22Rv1 (cell line): ENCODE data around the gene BAHD1.

ENCODE experiments used
- ZFX ChIP-seq: fragments of 450-650 bp; IDR thresholded peaks from 2 replicates; pipeline ENCODE4 v1.6.1; 2017; ENCODE audit warnings: antibody characterized with exemption, borderline replicate concordance
- TF ChIP-seq, protein P1 (sequence below): fragments of 450-650 bp; IDR thresholded peaks from 2 replicates; pipeline ENCODE4 v1.5.1; 2017; ENCODE audit warnings: mild to moderate bottlenecking

DNA sequence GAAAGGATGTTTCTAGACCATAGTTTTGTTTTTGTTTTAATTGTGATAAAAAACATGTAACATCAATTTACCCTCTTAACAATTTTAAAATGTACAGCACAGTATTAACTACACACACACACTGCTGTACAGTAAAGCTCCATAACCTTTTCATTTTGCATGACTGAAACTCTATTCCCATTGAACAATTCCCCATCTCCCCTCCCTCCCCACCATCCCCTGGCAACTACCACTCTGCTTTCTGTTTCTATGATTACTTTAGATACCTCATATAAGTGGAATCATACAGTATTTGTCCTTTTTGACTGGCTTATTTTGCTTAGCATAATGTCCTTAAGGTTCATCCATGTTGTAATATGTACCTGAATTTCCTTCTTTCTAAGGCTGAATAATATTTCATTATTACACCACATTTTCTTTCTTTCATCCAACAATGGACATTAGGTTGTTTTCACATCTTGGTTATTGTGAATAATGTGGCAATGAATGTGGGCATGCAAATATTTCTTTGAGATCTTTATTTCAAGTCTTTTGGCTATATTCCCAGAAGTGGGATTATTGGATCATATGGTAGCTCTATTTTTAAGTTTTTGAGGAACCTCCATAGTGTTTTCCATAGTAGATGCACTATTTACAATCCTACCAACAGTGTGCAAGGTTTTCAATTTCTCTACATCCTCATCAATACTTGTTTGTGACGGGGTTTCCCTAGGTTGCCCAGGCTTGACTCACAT, 40.8 kb downstream of the BAHD1 start:
- TF ChIP-seq, protein P1, sequence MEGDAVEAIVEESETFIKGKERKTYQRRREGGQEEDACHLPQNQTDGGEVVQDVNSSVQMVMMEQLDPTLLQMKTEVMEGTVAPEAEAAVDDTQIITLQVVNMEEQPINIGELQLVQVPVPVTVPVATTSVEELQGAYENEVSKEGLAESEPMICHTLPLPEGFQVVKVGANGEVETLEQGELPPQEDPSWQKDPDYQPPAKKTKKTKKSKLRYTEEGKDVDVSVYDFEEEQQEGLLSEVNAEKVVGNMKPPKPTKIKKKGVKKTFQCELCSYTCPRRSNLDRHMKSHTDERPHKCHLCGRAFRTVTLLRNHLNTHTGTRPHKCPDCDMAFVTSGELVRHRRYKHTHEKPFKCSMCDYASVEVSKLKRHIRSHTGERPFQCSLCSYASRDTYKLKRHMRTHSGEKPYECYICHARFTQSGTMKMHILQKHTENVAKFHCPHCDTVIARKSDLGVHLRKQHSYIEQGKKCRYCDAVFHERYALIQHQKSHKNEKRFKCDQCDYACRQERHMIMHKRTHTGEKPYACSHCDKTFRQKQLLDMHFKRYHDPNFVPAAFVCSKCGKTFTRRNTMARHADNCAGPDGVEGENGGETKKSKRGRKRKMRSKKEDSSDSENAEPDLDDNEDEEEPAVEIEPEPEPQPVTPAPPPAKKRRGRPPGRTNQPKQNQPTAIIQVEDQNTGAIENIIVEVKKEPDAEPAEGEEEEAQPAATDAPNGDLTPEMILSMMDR = no peak
- TF ChIP-seq ZFX = no peak
